ENCODE results near the gene QRICH1.

QRICH1 gene, protein sequence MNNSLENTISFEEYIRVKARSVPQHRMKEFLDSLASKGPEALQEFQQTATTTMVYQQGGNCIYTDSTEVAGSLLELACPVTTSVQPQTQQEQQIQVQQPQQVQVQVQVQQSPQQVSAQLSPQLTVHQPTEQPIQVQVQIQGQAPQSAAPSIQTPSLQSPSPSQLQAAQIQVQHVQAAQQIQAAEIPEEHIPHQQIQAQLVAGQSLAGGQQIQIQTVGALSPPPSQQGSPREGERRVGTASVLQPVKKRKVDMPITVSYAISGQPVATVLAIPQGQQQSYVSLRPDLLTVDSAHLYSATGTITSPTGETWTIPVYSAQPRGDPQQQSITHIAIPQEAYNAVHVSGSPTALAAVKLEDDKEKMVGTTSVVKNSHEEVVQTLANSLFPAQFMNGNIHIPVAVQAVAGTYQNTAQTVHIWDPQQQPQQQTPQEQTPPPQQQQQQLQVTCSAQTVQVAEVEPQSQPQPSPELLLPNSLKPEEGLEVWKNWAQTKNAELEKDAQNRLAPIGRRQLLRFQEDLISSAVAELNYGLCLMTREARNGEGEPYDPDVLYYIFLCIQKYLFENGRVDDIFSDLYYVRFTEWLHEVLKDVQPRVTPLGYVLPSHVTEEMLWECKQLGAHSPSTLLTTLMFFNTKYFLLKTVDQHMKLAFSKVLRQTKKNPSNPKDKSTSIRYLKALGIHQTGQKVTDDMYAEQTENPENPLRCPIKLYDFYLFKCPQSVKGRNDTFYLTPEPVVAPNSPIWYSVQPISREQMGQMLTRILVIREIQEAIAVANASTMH
- 4.6 to 25.1 (median 7.2) reads per million in 3 experiments for total RNA-seq

DNA sequence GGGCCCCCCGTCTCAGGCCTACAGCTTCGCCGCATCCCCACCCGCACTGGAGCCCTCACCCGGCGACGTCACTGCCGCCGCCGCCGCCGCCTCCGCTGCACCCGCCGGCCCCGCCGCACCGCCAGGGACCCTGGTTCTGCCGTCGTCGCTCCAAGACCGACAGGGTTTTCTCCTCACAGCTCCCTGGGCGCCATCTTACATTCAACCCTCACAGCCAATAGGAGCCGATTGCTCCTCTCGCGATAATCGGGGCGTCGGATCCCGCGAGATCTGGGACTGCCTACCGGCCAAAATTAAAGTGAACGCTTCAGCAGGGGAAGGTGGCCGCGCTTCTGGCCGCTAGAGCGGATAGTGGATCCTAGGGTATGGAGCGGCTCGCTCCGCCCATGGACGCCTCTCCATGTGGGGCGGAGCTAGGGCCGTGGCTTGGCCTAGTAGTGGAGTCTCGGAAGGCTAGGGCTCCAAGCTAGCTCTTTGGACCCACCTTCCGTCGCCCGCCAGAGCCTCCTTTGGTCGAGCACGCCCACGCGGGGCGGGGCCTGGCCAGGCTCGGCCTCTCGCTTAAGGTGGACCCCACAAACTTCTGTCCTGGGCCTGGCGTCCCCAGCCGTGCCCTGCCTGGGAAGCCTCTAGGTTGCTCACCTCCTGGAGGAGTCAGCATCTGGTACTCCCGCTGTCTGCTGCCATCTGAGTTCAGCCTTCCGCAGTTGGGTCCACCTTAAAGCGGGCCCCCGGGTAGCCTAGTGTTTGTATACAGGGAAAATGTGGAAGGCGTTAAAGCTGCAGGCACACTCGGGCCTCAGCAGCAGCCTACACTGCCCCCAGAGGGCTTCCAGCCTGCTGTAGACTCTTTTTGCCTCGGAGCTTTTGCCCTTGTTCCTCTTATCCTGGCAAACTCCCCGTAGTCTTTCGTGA is at the start of gene QRICH1:
TSS of gene QRICH1 (minus strand) at position 219 of the 915 bp plus-strand sequence. CDS start 17,054 bp downstream, outside the sequence.
- DNase-seq = peak; percentile 96

DNA sequence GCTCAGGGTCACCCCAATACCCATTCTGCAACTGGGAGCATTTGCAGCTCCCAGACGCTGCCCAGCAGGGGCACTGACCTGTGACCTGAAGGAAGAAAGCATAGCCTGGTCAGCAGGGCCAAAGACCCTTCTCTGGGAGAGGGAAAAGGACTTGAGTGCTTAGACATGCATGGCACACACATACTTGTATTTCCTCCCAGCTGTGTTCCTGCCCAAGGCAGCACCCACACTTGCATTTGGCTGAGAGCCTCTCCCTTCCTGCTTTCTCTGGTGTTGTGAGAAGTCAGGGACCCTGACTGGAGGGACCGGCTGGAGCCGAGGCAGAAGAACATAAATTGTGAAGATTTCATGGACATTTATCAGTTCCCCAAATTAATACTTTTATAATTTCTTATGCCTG is 46.2 kb upstream of the QRICH1 start:
- no peak for DNase-seq

DNA sequence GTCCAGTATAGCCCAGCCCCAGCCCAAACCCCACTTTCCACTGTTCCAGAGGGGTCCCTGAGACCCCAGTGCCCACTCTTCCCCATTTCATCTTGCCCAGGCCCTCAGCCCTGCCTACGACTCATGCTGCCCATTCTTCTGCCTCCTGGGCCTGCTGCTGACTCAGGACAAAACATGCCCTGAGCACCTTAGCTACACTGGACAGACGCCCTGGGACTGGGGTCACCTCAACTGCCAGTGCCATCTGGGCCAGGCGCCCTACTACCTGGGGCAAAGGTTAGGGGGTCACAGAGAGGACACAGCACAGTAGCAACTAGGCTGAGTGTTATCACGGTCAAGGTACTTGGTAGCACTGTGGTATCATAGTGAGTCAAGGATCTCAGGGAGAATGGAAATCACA is 41.6 kb upstream of the QRICH1 start:
- no peak for DNase-seq

DNA sequence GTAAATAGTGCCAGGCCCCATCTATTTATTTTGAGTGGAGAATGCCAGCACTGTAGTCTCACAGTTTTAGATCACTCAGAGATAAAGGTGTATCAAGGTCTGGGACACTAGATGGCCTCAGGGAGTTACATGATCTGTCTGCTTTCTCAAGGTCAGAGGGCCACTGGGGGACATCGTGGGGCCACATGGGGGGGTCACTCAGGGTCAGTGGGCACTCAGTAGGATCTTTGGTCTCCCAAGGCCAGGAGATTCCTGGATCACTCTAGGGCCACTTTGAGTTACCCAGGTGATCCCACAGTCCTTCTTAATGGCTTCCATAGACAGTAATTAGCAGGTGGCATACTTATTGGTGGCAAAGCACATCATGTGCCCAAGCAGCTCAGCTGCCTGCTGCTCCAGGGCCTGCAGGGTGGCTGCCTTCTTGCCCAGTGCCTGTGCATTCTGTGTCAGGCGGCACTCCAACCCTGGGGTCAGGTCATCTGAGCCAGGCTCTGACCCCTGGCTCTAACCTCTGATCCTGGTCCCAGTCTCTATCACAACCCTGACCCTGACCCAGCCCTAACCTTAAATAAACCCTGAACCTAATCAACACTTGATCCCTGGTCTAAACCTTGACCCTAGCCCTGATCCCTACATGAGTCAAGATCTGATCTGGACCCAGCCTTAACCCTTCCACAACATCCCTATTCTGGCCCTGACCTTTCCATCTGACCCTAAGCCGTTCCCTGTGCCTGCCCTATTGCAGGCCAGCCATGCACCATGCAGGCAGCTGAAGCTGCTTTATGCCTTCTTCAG is 40.8 kb upstream of the QRICH1 start:
- DNase-seq = no peak

DNA sequence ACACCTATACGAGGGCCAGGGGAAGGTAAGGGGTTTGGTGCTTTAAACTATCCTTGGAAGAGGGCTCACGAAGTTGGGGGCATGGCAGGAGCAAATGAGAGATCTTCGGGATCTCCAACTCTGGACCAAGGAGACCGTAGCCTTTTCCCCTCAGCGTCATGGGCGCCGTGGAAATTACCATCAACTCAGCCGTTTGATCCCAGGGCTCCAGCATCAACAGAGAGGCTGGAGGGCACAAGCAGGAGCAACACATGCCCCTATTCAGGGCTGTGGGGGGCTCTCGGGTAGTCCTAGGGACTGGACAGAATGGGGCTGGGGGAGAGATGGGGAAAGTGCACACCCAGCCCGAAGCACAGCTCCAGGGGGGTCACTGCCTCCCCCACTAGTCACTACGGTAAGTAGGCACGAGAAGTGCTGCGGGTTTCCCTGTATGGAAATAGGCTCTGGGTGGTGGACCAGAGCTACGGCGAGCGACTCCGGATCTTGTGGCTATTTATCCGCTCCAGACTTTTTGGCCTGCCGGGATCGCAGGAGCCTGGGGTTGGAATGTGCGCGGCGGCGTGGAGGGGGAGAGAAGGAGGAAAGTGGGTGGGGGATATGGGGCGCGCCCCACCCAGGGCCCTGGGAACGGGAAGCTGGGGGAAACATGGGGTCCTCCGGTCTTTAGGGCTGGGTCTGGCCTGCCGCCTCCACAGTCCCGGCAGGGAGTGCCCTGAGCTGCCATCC is 39.5 kb upstream of the QRICH1 start:
- DNase-seq = no peak

DNA sequence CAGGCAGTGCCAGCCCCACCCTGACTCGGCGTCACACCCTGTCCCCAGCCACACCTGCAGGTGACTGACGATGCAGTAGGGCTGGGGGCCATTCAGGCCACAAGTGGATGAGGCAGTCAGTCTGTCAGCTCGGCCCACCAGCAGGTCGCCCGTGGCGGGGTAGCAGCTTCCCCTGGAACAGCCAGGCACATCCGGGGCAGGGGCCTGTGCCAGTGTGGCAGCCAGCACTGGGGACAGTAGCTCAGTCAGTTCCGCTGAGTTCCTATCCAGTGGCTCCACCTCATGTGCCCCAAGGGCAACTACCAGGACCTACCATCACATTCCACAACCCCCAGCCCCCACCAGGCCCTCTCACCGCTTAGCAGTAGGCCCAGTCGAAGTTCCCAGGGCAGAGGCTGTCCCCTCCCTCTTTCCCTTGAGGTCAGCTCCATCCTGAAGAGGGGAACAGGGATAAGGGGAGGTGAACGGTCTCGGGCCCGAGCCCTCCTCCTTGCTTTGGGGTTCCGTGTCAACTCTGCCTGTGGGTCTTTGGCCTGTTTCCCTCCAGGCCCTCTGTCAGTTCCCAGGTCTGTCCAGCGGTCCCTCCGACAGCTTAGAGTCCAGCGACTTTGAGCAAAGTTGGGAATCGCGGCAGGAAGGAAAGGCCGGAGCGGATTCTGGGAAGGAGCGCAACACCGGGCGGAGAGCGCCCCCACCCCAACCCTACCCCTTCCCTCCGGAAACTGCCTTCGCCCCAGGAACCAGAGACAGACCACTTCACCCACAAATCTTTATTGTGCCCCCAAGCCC is 38.8 kb upstream of the QRICH1 start, which contains the start of gene LAMB2:
TSS of gene LAMB2 (minus strand) at position 614 of the 789 bp plus-strand sequence. CDS start at position 431, 183 bp downstream.
- no peak for DNase-seq

DNA sequence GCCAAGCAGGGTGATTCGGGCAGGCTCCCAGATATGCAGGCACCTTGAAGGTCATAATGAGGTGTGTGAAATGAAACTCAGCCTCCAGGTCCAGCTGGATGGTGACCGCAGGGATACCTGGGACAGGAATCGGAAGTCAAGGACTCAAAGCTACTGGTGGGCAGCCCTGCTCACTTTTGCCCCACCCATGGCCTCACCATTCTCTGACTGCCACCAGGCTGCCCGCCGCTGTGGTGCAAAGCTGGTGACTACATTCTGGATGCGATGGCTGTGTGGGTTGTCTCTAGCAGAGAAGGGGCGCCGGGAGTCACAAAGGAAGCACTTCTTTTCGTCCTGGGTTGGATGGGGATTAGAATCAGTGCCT is 38.2 kb upstream of the QRICH1 start:
- DNase-seq = no peak

DNA sequence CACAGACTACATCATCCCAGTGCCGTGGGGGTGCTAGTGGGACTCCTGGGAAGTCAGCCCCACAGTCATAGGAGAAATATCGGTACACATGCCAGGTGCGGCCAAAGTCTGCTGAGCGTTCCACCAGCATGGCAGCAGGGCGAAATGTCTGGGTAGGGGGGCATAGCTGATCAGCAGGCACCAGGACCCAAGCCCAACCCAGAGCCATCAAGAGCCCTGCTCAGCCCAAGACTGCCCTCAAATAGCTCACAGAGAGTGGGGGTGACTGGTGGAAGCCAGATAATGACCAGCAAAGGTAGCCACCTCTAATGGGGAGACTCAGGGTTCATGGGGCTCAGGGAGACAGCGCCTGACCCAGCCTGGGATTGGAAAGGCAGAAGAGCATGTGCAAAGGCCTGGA is 37.7 kb upstream of the QRICH1 start:
- no peak for DNase-seq

DNA sequence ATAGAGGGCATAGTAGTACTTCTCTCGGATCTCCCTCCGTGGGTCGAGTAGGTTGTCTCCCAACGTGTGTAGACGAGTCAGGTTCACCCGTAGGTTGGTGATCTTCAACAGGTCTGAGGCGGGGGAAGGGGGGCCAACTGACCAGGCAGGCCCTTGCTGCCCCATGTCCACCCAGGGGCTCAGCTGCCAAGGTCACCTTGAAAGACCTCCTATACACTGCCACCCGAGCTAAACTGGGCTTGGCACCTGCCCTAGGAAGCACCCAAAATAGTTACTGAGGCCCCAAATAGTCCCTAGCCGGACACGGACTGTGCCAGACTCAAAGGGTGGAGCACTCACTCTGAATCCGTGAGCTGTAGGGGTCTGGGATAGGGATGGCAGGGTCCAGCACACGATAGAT is 37.2 kb upstream of the QRICH1 start:
- DNase-seq = no peak

DNA sequence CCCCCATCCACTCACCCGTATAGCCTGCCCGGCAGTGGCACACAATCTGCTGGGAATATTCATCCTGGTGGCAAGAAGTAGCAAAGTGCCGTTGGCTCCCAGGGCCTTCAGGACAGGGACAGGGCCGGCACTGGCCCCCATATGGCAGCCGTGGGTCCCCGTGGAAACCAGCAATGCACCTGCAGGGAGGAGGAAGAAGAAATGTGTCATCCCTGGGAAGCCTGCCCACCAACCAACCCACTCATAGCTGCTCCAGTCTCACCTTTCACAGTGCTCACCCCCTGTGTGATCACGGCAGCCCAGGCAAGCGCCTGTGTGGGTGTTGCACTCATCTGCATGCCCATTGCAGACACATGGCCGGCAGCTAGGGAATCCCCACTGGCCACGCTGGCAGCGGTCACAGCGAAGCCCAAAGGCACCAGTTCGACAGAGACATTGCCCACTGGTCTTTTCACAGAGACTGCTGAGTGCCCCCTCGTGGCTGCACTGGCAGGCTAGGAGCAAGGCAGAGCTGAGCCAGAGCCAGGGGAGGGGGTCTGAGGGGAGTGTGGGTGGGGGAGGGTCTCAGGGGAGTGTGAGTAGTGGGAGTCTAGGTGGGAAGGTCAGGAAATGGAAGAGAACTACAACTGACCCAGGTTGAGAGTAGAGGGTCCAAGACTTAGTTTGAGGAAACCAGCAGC is 31.3 kb upstream of the QRICH1 start:
- no peak for DNase-seq

DNA sequence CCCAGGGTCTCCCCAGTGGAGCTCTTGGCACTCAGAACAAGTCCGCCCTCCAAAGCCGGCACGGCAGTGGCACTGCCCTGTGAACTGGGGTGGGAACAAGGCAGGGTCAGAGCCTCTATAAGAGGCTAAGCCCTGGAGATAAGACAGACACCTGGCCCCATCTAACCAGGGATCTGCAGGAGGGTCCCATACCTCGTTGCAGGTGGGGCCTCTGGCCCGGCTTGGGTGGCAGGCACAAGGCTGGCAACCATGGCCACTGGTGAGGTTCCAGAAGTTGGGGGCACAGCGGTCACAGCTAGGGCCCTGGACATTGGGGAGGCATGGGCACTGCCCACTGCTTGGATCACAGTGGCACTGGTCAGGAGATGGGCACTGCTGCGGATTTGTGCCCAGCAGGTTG is 30.3 kb upstream of the QRICH1 start:
- no peak for DNase-seq

DNA sequence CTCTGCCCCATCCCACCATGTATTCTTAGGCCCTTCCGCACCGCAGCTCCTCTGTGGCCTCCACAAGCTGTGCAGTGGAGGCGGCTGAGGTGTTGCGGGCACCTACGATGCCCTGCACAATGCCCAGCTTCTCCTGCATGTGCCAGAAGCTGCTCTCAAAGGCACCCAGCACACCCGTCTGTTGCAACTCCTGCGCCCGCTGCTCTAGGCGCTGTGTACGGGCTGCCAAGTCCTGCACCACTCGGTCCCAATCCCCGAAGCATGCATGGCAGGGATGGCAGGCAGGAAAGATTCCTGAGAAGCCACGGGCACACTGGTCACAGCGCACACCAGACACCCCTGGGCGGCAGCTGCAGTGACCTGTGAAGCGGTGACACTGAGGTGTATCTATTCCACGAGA is 29.8 kb upstream of the QRICH1 start:
- no peak for DNase-seq

DNA sequence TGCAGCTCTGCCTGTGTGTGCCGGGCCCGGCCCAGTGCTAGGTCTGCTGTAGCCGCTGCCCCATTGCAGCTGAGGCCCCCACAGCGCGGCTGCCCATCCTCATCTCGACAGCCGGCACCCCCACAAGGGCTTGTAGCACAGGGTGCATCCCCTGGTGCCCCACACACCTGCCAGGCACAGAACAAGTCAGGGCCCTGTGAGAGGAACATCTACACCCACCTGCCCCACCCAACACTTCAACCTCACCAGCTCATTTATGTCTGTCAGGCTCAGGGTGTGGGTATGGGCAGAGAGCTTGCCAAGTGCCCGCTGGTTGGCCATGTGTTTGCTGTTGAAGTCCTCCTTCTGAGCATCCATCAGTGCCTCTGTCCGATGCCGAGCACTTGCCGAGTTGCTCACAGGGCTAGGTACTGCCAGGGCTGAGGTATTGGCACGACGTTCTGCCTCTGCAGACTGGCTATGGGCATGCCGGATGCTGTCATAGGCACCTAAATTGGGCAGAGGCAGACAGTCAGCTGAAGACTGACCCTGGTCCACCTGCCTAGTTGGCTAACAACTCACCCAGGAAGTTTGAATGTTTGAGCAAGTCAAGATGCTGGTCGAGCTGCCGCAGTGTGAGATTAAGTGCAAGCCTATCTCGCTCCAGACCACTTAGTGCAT is 29.1 kb upstream of the QRICH1 start:
- no peak for DNase-seq

DNA sequence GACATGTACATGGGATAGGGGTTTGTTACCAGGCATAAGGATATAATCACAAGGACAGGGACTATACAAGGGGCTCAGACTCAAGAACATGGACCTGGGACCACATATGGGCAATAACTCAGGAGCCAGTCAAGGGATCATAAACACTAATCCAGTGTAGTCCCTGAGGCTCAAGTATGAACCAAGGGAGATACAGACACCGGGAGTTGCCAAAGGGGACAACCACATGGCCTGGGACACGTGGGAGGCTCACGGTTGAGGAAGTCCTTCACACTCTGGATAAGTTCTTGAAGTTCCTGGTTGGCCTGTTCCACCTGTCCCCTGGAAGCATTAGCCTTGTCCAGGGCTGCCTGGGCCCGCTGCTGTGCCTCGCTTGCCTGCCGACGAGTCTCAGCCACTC is 28.6 kb upstream of the QRICH1 start:
- no peak for DNase-seq

DNA sequence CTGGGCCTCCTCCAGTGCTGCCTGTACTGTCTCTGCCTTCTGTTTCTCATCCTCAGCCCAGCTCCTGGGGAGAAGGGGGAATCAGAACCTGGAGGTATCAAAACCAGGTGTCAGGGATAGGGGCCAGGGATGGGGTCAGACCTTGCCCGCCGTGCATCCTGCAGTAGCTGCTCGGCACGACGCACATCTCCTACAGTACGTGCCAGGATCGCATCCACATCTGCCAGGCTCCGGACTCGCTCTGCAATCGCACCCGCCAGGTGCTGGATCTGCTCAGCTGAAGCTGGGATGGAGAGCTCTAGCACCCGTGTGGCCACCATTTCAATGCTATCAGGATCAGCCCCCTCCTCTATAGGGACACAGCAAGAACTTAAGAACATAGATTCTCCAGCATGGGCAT is 28.2 kb upstream of the QRICH1 start:
- DNase-seq = no peak

DNA sequence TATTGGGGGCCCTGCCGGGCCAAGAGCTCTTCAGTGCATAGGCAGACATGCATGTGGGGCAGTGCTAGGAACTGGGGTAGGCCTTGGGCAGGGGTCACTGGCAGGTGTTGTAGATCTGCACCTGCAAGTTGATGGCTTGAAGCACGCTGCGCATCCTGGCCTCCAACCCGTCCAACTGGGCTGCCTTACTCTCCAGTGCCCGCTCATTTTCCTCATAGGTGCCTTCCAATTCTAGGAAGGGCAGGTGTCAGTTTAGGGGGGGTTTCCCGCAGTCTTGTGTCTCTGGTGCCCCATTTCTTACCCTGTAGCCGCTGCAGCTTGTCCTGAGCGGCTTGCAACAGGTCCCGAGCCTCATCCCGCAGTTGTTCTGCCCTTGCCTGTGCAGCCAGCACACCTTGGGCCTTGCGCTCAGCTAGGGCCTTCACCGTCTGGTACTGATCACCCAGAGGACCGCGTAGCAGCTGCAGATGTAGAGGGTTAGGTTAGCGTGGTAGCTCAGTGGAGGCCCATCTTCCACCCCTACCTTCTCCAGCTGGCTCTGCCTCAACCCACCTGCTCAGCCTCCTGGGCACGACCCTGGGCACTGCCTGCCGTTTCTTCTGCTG is 27.4 kb upstream of the QRICH1 start:
- no peak for DNase-seq

DNA sequence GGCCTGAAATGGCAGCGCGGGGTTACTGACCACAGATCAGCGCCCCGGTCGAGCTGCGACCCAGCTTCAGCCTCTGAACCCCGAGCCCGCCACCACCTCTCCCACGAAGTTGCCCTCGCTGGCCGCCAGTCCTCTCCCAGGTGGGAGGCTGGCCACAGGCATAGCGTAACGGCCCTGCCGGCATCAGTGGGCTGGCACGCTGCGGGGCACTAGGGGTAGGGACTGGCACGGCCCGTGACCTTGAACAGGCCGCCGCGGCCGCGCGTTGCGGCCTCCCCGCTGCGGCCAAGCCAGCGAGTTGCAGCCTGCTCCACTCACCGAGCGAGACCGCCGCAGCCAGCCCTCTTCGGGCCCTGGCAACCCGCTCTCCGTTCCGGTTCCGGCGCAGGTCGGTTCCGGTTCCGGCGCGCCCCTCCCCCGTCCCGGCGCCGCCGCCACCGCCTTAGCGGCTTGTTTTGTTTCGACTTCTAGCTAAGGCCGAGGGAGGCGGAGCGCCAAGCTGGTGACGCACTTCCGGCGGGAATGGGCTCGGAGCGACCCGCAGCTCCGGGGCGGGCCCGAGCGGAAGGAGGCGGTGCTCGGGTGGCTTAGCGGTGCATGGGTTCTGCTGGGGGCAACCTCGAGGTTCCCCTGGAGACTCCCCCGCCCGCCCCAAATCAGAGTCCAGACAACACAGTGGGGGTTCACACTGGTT is 26.7 kb upstream of the QRICH1 start, which contains the start of gene USP19:
TSS of gene USP19 (minus strand) at position 386 of the 694 bp plus-strand sequence. CDS start 1,678 bp downstream, outside the sequence.
- DNase-seq = peak; percentile 95

DNA sequence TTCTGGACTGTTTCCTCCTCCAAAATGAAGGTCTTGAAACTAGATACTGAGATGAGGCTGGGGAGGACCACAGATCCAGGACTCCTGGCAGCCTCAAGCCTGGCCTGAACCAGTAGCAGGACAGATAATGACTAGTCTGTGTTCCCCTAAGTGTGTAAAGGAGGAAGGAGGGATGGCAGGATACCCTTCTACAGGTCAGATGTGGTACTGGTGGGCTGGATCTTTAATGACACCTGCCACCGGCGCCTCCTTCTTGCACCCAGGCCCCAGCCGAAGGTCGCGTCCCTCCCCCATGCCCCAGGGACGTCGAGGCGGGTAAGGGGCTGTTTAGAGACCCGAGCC is 26.2 kb upstream of the QRICH1 start:
- no peak for DNase-seq

All from central memory CD4-positive, alpha-beta T cell (primary cell).